ENCODE data around the gene CNGA4. TPM values are rescaled to one million over a fixed set of nuclear protein-coding genes. Genes with fewer than 3 reads are reported as not detected.

CNGA4 gene
- under 1 TPM; 0.09 to 0.34 (median 0.27) TPM for polyA plus RNA-seq (ENCODE audit: insufficient read length in 4 of 4)

GRCh38 chr11:6238902-6239301, at the start of gene CNGA4:
TSS of gene CNGA4 (plus strand) at chr11:6239089. CDS start at chr11:6239207, 118 bp downstream.
- no peak for DNase-seq (ENCODE audit: low read depth in 4 of 4, low spot score in 3 of 4)

DNA sequence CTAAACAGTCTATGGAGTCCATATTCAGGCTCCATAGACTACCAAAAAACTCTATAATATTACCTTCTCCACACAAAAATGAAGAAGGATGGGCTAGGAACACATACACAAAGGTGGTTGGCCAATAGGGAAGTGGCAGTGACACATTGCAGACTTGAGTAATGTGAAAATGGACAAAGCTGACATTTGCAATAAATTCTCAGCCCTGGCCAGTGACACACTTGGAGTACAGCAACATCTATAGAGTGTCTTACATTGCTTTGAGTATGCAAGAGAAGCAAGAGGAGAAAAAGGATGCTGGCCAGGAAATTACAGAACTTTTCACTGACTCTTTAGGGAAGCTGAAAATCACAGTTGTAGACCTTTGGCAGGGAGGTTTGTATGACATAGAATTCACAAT, 47.1 kb upstream of the CNGA4 start:
- no peak for DNase-seq (ENCODE audit: low read depth in 4 of 4, low spot score in 3 of 4)

- no peak for DNase-seq (ENCODE audit: low read depth in 4 of 4, low spot score in 3 of 4)
These were observed 44.8 kb upstream of the CNGA4 start for GRCh38 chr11:6194065-6194581.

- DNase-seq (ENCODE audit: low read depth in 4 of 4, low spot score in 3 of 4), result no peak
These were observed 42.5 kb upstream of the CNGA4 start for GRCh38 chr11:6196396-6196795.

GRCh38 chr11:6197466-6198200, 41.3 kb upstream of the CNGA4 start:
- no peak for DNase-seq (ENCODE audit: low read depth in 4 of 4, low spot score in 3 of 4)

- DNase-seq (ENCODE audit: low read depth in 4 of 4, low spot score in 3 of 4), result no peak
These were observed 39.6 kb upstream of the CNGA4 start, which contains the start of gene OR52W1 for GRCh38 chr11:6199174-6199810. TSS of gene OR52W1 (plus strand) at chr11:6199224. CDS start at chr11:6199224, 0 bp downstream.

GRCh38 chr11:6200975-6201374, 37.9 kb upstream of the CNGA4 start:
- DNase-seq (ENCODE audit: low read depth in 4 of 4, low spot score in 3 of 4), result no peak

DNA sequence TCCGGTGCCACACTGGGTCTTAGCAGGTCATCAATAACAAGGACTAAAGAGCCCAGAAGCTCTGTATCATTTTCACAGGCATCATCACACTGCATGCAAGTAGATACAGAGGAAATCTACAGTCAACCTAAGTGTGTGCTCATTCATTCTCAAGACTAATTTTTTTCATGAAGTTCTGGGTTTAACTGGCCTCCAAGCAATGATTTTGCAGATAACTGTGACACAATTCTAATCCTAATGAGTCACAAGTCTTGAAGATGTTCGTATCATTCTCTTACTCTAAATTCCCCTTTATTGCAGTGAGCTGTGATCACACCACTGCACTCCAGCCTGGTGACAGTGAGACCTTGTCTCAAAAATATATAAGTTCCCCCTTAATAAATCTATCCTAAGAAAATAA, 37.4 kb upstream of the CNGA4 start:
- DNase-seq (ENCODE audit: low read depth in 4 of 4, low spot score in 3 of 4), result no peak

GRCh38 chr11:6202041-6202440, 36.8 kb upstream of the CNGA4 start:
- no peak for DNase-seq (ENCODE audit: low read depth in 4 of 4, low spot score in 3 of 4)

DNA sequence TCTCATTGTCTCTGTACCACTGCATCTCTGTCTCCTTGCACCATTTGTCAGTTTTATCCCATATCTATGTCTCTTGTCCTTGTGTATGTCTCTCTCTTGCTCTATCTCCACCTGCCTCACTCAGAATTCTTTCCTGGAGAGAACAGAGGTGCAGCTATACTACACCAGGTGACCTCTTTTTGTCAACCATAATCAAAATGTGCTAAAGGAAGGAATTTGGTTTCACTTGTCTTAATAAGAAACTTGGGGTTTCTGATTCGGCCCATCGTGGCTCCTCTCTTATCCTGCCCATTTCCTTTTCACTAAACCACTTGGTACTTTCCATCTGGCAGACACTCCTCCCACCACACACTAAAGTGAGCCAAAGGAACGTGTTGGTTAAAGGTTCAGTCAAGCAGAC, 35.6 kb upstream of the CNGA4 start:
- no peak for DNase-seq (ENCODE audit: low read depth in 4 of 4, low spot score in 3 of 4)

DNA sequence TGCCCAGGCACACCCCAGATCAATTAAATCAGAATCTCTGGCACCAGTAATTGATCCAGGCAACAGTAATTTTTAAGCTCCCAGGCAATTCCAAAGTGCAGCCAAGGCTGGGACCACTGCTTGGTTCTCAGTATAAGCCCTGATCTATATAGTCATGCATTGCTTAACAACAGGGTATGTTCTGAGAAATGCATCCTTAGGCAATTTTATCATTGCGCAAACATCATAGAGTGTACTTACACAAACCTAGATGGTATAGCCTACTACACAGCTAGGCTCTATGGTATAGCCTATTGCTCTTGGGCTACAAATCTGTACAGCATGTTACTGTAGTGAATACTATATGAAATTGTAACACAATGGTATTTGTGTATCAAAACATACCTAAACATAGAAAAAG, 34.2 kb upstream of the CNGA4 start:
- no peak for DNase-seq (ENCODE audit: low read depth in 4 of 4, low spot score in 3 of 4)

GRCh38 chr11:6205366-6205765, 33.5 kb upstream of the CNGA4 start, which contains the start of gene C11orf42:
TSS of gene C11orf42 (plus strand) at chr11:6205557. CDS start at chr11:6205616, 59 bp downstream.
- DNase-seq (ENCODE audit: low read depth in 4 of 4, low spot score in 3 of 4), result no peak

DNA sequence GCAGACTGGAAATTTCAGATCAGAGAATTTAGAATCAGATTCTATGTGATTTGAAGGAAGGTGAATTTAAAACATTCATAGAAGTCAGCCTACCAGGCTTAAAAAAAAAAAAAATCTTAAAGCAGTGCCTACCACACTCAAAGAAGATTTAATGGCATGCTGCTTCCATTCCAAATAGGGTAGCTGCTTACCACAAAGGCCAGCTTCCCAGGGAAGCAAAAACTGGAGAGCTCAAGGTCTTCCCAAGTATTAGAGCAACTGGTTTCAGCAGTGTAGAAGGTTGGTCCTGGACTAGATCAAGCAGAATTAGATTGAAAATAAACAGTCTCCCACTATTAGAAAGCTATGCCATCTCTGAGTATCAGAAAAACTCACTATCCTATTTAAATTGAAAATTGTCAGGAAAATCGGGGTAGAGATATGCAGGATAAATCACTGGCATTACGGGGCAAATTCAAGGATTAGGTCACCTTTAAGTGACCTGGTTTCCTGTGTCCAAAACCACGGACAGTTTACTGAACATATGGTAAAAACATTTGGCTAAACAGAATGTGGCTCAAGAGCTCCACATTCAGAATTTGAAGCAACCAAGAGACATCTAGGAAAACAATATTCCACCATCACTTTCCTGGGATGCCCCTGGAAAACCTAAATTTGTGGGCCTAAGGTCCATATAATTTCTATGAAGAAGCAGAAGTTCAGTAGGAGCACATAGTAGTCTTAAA, 32.3 kb upstream of the CNGA4 start:
- DNase-seq (ENCODE audit: low read depth in 4 of 4, low spot score in 3 of 4), result no peak

GRCh38 chr11:6209801-6210200, 29.1 kb upstream of the CNGA4 start:
- no peak for DNase-seq (ENCODE audit: low read depth in 4 of 4, low spot score in 3 of 4)

GRCh38 chr11:6210274-6210955, 28.5 kb upstream of the CNGA4 start:
- DNase-seq (ENCODE audit: low read depth in 4 of 4, low spot score in 3 of 4), result no peak

GRCh38 chr11:6214530-6214929, 24.4 kb upstream of the CNGA4 start:
- no peak for DNase-seq (ENCODE audit: low read depth in 4 of 4, low spot score in 3 of 4)

DNA sequence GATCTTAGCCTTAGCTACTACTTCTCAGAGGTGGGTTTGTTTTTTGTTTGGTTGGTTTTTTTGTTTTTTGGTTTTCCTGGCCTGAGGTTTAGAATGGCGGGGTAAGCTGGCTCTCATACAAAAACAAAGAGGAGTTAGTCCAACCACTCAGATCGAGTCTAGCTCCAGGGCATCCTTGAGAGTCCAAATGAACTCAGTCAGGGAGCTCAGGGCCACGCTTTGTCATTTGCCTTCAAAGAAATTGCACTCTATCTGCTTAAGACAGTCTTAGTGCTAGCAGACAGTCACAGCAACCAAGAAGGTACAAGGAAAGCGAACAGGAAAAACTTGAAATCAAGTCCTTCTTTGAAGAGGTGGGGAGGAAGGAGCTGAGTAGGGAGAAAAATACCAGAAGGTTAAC, 22.4 kb upstream of the CNGA4 start:
- no peak for DNase-seq (ENCODE audit: low read depth in 4 of 4, low spot score in 3 of 4)

DNA sequence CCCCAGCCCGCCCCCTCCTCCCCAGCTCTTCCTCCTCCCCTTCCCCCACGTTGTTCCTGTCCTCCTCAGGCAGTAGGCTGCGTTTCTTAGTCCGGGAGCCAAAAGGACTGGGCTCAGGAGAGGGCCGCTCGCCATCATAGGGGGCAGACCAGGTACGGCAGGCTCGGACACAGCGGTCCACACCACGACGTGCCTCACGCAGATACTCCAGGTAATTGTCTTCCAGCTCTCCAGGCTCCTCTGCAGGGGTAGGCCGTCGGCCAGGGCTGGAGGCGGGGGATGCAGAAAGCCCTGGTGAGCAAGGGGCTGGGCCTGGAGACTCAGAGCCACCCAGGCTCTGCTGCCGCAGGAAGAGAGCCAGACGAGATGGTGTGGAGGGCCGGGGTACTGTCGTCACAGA, 21.2 kb upstream of the CNGA4 start:
- DNase-seq (ENCODE audit: low read depth in 4 of 4, low spot score in 3 of 4), result no peak

DNA sequence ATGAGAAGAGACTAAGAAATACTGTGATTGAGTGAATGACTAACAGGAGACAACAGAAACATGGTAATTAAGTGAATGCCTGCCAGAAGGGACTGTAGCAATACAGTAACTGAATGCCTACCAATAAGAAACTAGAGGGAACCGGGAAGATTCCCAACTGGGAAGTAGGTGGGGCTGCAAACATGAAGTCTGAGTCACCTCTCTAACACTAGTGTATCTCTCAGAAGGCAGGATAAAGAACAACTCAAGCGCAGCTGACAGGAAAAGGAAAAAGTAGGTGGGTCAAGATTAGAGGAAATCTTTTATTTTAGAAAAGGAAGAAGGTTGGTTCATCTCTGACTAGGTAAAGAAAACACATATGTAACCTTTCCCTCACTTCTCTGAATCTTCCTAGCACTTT, 19.5 kb upstream of the CNGA4 start:
- DNase-seq (ENCODE audit: low read depth in 4 of 4, low spot score in 3 of 4), result no peak

DNA sequence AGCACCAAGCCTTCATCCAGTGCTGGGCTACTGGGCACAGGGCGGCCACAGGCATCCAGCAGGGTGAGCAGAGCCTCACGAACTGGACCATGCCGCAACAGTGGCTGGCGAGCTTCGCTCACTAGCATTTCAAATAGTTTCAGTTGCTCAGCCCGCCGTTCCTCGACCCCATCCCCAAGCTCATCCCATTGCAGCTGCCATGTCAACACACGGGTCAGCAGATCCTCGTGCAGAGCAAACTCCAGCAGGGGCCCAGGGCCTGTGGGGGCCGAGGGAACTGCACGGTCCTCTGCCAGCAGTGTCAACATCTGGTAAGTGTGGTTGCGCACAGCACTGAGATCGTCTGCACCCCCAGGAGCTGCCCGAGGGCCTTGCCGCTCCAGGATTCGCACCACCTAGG, 15.0 kb upstream of the CNGA4 start:
- no peak for DNase-seq (ENCODE audit: low read depth in 4 of 4, low spot score in 3 of 4)

GRCh38 chr11:6224421-6224820, 14.5 kb upstream of the CNGA4 start:
- no peak for DNase-seq (ENCODE audit: low read depth in 4 of 4, low spot score in 3 of 4)
